Measurements from ENCODE around the gene WDR75. TPM values are rescaled to one million over a fixed set of nuclear protein-coding genes. Genes with fewer than 3 reads are reported as not detected.

Gene WDR75
- polyA plus RNA-seq, 3 donors = 3.9 to 20.7 (median 5.8) TPM

GRCh38 chr2:189394525-189394924 is 46.7 kb upstream of the WDR75 start:
- Mint-ChIP-seq H3K9me3 (no peaks in the 10 kb centered on the region), H3K27ac (no peak overlapping the region), H3K27me3 (ENCODE audit: low read depth in 3 of 3) (no peaks in the 10 kb centered on the region), H3K4me3 (no peak overlapping the region), H3K4me1 (no peaks in the 10 kb centered on the region), H3K36me3 (no peaks in the 10 kb centered on the region)
- Histone ChIP-seq H4K20me1 (ENCODE audit: insufficient read depth, low read length) (no peaks in the 10 kb centered on the region), H3K4me2 (replicated peaks; ENCODE audit: extremely low read depth, low read length, poor library complexity, severe bottlenecking) (no peak overlapping the region), H3K9ac (ENCODE audit: insufficient read depth, low read length, poor library complexity, severe bottlenecking) (no peak overlapping the region), H3K36me3 (replicated peaks in 1 of 2; ENCODE audit: control insufficient read depth in 1 of 2, insufficient read depth in 2 of 2, low read length in 2 of 2) (no peaks in the 10 kb centered on the region), H3K4me1 (ENCODE audit: control insufficient read depth in 1 of 2, insufficient read depth in 2 of 2, low read length in 2 of 2) (no peaks in the 10 kb centered on the region), H3K9me3 (replicated peaks in 1 of 2; ENCODE audit: control insufficient read depth in 1 of 2, insufficient read depth in 1 of 2, low read length in 2 of 2) (no peaks in the 10 kb centered on the region), H3K4me3 (replicated peaks in 1 of 3; ENCODE audit: low read depth in 2 of 3, low read length in 3 of 3) (no peak overlapping the region), H3K79me2 (ENCODE audit: insufficient read depth, low read length) (no peaks in the 10 kb centered on the region), H3K27me3 (ENCODE audit: control insufficient read depth in 2 of 2, insufficient read depth in 2 of 2, low read length in 2 of 2) (no peaks in the 10 kb centered on the region), H2AFZ (ENCODE audit: insufficient read depth, low read depth, low read length, poor library complexity, severe bottlenecking) (no peak overlapping the region), H3K27ac (ENCODE audit: low read depth in 1 of 2, low read length in 2 of 2) (no peak overlapping the region)
- TF ChIP-seq, protein P1, sequence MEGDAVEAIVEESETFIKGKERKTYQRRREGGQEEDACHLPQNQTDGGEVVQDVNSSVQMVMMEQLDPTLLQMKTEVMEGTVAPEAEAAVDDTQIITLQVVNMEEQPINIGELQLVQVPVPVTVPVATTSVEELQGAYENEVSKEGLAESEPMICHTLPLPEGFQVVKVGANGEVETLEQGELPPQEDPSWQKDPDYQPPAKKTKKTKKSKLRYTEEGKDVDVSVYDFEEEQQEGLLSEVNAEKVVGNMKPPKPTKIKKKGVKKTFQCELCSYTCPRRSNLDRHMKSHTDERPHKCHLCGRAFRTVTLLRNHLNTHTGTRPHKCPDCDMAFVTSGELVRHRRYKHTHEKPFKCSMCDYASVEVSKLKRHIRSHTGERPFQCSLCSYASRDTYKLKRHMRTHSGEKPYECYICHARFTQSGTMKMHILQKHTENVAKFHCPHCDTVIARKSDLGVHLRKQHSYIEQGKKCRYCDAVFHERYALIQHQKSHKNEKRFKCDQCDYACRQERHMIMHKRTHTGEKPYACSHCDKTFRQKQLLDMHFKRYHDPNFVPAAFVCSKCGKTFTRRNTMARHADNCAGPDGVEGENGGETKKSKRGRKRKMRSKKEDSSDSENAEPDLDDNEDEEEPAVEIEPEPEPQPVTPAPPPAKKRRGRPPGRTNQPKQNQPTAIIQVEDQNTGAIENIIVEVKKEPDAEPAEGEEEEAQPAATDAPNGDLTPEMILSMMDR (IDR thresholded peaks at IDR 0.05) = no peak
- intact Hi-C loops (cut with micrococcal nuclease) = no loop called here
- DNase-seq = no peak

GRCh38 chr2:189402932-189403331 is 38.3 kb upstream of the WDR75 start:
- no peaks in the 10 kb centered on the region for H3K9me3 ChIP-seq (replicated peaks in 1 of 2; ENCODE audit: control insufficient read depth in 1 of 2, insufficient read depth in 1 of 2, low read length in 2 of 2)
- Mint-ChIP-seq H3K27ac (no peak overlapping the region), H3K36me3 (no peaks in the 10 kb centered on the region), H3K27me3 (ENCODE audit: low read depth in 3 of 3) (peaks cover 0 to 1% (median 0%) of the 10 kb centered on the region in 3 donors), H3K4me3 (no peak overlapping the region), H3K4me1 (peaks cover 4% of the 10 kb centered on the region), H3K9me3 (no peaks in the 10 kb centered on the region)
- H3K9ac ChIP-seq (ENCODE audit: insufficient read depth, low read length, poor library complexity, severe bottlenecking) = no peak overlapping the region
- H3K4me3 ChIP-seq (replicated peaks in 1 of 3; ENCODE audit: low read depth in 2 of 3, low read length in 3 of 3) = no peak overlapping the region
- H3K4me2 ChIP-seq (replicated peaks; ENCODE audit: extremely low read depth, low read length, poor library complexity, severe bottlenecking) = no peak overlapping the region
- intact Hi-C loops (cut with micrococcal nuclease) = no loop called here
- H3K79me2 ChIP-seq (ENCODE audit: insufficient read depth, low read length) = no peaks in the 10 kb centered on the region
- H3K36me3 ChIP-seq (replicated peaks in 1 of 2; ENCODE audit: control insufficient read depth in 1 of 2, insufficient read depth in 2 of 2, low read length in 2 of 2) = no peaks in the 10 kb centered on the region
- no peak overlapping the region for H2AFZ ChIP-seq (ENCODE audit: insufficient read depth, low read depth, low read length, poor library complexity, severe bottlenecking)
- DNase-seq = no peak
- no peak overlapping the region for H3K27ac ChIP-seq (ENCODE audit: low read depth in 1 of 2, low read length in 2 of 2)
- no peaks in the 10 kb centered on the region for H4K20me1 ChIP-seq (ENCODE audit: insufficient read depth, low read length)
- H3K4me1 ChIP-seq (ENCODE audit: control insufficient read depth in 1 of 2, insufficient read depth in 2 of 2, low read length in 2 of 2) = no peaks in the 10 kb centered on the region
- 100% methylated on average over 1 of the region's 5 CpGs for WGBS (ENCODE audit: insufficient coverage)
- no peaks in the 10 kb centered on the region for H3K27me3 ChIP-seq (ENCODE audit: control insufficient read depth in 2 of 2, insufficient read depth in 2 of 2, low read length in 2 of 2)
- TF ChIP-seq, protein P1 (IDR thresholded peaks at IDR 0.05) = no peak

All from CD14-positive monocyte (primary cell).